SKM-1 (cell line): Measurements from ENCODE around the gene PIF1.
A peak's percentile ranks its signal among the peaks of the same experiment; 100 is the strongest.

Experiments
- DNase-seq: peaks from one replicate; lab custom pipeline; 2025; ENCODE audit not compliant: unreplicated experiment; lab: John Stamatoyannopoulos, UW

PIF1 gene

GRCh38 chr15:64825431-64826294 is at the start of gene PIF1:
PIF1 (minus strand) TSS chr15:64825647; CDS start chr15:64824335, 1,312 bp downstream.
- DNase-seq, result peak; percentile 98

GRCh38 chr15:64870353-64870752 is 44.9 kb upstream of the PIF1 start:
- no peak for DNase-seq

- no peak for DNase-seq
These were observed 44.1 kb upstream of the PIF1 start for GRCh38 chr15:64869501-64869900.

- no peak for DNase-seq
These were observed 40.6 kb upstream of the PIF1 start for GRCh38 chr15:64865998-64866520.

- DNase-seq, result no peak
These were observed 39.9 kb upstream of the PIF1 start for GRCh38 chr15:64865126-64865997.

GRCh38 chr15:64864068-64864467 is 38.6 kb upstream of the PIF1 start:
- DNase-seq, result no peak

- no peak for DNase-seq
These were observed 37.0 kb upstream of the PIF1 start for GRCh38 chr15:64862408-64862807.

GRCh38 chr15:64861960-64862359 is 36.5 kb upstream of the PIF1 start:
- no peak for DNase-seq

- no peak for DNase-seq
These were observed 35.9 kb upstream of the PIF1 start for GRCh38 chr15:64861331-64861730.

DNA sequence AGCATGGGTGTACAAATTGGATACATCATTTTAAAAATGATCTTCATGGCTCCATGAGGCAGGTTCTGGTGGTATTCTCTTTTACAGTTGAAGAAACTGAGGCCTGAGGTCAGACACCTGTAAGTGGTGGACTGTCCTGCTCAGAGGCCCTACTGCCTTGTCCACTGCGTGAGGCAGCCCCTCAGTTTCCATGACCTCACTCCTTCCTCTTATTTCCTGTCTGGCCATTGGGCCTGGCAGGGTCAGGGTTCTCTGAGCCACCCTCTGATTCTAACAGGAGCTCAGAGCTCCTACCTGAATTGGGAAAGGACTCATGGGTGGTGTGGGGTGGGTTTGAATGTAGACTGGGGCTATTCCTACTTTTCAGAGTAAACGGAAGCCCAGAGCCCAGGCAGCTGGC is 33.8 kb upstream of the PIF1 start:
- DNase-seq, result no peak

- DNase-seq, result no peak
These were observed 32.7 kb upstream of the PIF1 start for GRCh38 chr15:64858021-64858575.

DNA sequence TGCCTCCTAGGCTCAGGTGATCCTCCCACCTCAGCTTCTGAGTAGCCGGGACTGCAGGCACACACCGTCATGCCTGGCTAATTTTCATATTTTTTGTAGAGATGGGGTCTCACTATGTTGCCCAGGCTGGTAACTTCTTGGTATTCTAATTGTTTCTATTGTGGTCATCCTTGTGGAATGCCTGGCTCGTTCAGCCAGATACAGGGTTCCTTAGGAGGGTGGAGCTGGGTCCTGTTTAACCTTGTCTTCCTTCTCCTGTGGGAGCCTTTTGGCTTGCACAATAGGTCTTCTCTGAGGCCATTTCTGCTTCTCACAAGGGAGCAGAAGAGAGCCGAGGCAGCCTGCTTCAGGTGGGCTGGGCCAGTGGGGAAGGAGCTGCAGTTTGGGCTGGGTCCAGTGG is 32.0 kb upstream of the PIF1 start:
- DNase-seq, result peak; percentile 37

DNA sequence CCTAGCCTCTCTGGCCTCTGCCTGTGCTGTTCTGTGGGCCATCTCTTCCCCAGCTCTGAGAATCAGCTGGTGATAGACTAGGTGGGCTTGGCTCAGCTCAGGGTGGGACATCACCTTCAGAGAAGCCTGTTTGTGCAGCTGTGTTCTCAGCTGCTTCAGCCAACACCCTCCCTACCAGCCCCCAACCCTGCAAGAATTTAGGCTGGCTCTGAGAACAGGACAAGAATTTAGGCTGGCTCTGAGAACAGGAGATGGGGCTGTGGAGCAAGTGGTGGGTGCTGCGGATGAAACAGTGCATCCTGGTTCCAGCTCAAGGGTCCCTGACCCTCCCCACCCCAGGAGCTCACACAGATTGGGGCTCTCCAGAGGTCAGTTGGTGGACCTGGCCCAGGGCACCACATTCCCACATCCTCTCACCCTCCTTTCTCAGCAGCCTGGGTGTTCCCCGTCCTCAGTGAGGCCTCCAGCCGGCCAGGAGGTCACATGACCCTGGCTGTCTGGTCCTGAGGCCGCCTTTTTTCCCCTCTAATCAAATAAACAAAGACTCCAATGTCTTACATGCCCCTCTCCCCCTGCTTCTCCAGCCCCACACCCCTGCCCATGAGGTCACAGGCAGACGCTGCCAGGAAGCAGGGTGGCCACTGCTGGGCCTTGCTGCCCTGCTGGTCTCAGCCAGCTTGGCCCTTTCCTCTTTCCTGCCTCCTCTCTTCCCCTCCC is 31.1 kb upstream of the PIF1 start:
- no peak for DNase-seq

- no peak for DNase-seq
These were observed 29.9 kb upstream of the PIF1 start for GRCh38 chr15:64855205-64855975.

DNA sequence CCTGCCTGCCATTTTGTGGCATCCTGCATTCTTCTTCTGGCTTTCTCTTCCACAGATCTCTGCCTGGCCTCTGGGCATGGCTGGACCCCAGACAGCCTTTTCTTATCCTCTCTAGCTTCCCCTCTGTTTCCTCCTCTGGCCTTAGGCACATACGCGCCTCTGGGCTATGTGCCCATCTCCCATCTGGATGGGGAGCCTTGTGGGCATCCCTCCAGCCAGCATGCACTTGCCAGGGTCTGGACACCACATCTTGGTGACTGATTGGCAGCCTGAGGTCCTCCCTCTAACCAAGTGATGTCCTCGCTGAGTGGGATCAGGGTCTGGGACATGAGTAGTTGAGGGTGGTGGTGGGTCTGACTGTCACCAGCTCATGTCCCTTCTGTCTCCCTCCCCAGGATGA is 29.1 kb upstream of the PIF1 start:
- no peak for DNase-seq

DNA sequence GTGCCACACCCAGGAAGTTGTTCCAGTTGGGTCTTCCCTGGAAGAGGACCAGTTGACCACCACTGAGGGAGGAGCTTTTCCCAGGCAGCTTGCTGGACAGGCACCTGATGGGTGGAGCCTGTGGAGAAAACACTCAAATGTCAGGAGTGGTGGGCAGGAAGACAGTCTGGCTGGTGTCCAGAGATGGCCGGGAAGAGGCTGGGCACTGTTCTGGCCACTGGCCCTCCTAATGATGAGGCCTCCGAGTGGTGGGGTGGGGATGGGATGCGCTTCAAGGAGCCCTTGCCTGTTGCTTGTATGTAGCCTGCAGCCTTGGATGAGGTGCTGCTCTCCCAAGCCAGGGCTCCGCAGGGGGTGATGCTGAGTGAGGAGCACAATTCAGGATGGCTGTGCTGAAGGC is 28.6 kb upstream of the PIF1 start:
- DNase-seq, result no peak

GRCh38 chr15:64851503-64851840 is 26.0 kb upstream of the PIF1 start:
- DNase-seq, result peak; percentile 67

DNA sequence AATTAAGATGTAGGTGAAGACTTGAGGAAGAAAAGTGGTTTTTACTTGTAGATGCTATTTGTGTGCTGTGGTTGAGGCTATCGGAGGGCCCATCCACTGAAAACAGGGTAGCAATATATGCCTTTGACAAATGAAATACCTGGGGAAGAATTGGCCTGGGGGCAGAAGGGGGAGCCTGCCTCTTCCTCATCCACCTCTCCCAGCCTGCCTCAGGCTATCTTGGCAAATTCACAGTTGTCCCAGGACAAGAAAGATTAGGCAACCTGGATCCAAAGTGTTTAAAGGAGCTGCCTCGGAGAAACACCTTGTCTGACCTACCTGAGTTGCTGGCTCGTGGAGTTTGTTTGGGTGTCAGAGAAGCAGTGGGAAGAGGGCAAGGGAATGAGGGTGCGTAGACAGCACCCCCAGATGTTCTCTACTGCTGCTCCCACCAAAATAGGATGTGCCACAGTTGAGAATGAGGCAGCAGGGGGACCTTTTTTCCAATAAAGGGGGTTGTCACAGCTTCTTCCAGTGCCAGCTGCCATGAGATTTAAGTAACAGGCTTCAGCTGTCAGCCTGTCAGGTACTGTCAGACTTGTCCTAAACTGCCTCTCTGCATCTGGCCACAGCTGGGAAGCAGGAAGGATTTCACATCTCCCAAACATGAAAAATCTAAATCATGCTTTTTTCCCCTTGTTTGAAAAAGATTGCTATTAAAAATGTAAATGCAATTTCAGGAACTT is 25.5 kb upstream of the PIF1 start:
- no peak for DNase-seq

DNA sequence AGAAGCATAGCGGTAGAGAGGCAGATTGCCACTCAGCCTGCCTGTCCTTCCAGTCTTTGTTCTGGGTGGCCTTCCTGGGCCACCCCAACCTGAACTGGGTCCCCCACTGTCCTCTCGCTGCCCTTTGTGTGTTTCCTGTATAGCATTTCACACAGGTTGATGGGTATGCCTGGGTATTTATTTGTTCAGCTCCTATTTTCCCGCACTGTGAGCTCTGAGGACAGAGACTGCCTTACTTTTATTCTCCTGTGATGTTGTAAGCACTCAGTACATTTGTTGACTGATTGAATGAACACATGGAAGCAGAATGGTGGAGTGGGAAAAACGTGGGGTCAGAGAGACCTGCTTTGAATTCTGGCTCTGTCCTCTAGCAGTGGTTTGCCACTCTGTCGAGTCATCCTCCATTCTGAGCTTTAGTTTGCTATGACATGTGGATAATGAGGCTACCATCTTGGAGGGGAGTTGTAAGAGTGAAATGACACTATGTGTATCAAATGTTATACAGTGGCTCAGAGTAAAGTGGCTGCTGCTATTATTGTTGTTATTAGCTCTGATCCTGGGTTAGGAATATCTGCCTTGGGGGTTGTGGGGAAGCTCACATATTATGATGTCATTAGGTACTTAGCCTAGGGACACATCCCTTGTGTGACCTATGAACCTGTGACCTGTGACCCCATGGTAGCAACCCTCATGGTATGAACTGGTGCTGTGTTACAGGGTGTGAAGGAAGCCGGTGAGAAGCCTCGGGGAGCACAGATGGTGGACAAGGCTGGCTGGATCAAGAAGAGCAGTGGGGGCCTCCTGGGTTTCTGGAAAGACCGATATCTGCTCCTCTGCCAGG is 22.6 kb upstream of the PIF1 start:
- DNase-seq, result no peak
